GM18519 (cell line): ENCODE data around the gene GRIN2A.

Experiments used
- ATAC-seq: cut with Tn5 transposase; IDR thresholded peaks from one replicate; pipeline ENCODE4 v1.9.1; 2021; ENCODE audit warnings: mild to moderate bottlenecking, moderate library complexity; ENCODE audit not compliant: unreplicated experiment, low FRiP score

The GRIN2A gene

GRCh38 chr16:10188236-10188635 lies 6.0 kb upstream of the GRIN2A start:
- ATAC-seq, result no peak

DNA sequence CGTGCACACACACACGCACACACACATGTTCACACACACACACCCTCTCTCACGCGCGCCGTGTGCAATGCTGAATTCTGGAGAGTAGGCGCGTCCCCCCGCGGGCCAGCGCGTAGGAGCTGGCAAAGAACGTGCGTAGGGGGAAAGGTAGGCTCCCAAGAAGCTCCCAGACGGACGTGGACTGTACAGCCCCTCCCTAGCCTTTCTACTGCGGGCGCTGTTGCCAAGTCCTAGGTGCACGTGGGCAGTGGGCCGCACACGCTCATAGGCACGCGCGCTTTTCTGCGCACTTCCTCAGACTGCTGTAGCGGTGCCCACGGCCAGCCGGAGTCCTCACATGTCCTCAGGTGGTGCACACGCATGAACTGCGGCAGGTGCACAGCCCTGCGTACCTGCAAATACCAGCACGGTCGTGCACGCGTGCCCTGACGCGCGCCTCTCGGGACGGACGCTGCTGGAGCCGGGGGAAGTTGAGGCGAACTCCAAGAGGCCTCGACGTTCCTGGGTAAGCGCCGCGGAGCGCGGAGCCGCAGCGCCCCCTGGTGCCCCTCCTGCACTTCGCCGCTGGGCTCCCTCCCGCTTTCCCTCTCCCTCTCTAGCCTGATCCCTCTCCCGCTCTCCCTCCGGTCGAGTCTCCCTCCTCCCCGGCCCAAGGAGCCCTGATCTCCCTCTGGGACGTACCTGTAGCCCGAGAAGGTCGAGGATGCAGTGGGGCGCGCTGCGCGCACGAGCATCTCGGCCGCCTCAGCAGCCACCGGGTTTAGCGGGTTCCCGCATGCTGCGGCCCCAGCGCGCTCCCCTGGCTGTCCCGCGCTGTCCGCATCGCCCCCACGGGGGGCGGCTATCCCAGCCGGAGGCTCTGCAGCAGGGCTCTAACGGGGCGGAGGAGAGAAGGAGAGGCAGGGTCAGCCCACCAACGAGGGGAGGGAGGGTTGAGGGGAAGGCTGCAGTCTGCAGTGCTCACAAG lies 749 bp downstream of the GRIN2A start:
- ATAC-seq, result peak; percentile 42

- ATAC-seq, result no peak
Observed at GRCh38 chr16:10180771-10181163, 1.5 kb downstream of the GRIN2A start.

- no peak for ATAC-seq
Observed at GRCh38 chr16:10180042-10180770, 2.0 kb downstream of the GRIN2A start.

DNA sequence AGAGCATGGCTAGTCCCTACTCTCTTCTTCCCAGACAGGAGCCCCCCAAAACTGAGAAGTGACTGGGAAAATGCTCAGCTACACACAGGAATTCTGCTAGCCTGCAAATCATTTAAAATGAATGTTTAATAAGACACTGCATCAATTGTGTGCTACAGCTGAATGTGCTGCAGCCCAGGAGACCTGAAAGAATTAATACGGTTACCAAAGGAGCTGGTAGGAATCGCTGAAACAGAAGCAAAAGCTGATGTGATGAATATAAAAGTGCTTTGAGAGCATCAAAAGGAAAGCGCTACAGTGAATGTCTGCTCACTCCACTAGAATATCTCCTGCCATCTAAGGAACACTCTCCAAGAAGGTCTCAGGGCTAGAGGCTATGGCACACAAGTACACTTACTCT lies 3.7 kb downstream of the GRIN2A start:
- no peak for ATAC-seq

GRCh38 chr16:10178080-10178479 lies 4.1 kb downstream of the GRIN2A start:
- ATAC-seq, result no peak

- no peak for ATAC-seq
Observed at GRCh38 chr16:10172848-10173655, 9.2 kb downstream of the GRIN2A start.

GRCh38 chr16:10171221-10171620 lies 11.0 kb downstream of the GRIN2A start:
- ATAC-seq, result no peak

DNA sequence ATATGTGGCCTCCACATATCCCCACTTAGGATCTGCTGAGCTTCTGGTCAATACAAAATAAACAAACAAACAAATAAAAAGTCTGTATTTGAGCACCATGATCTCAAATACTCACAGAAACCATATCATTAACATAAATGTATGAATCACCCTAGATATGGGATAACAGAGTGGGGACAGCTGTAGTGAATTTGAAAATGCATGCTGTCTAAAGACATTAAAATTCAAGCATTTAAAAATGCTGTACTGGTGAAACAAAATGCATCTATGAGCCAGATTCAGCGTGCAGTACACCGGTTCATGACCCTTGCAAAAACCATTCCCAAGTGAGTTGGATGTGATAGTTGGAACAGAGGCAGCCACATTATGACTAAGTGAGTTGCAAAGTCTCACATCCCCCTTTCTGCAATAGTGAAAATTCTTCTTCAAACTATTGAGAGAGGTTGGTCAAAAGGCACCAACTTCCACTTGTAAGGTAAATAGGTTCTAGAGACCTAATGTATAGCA lies 12.3 kb downstream of the GRIN2A start:
- ATAC-seq, result no peak

GRCh38 chr16:10169031-10169430 lies 13.2 kb downstream of the GRIN2A start:
- ATAC-seq, result no peak

- ATAC-seq, result no peak
Observed at GRCh38 chr16:10168258-10168657, 14.0 kb downstream of the GRIN2A start.

GRCh38 chr16:10165643-10166042 lies 16.6 kb downstream of the GRIN2A start:
- ATAC-seq, result no peak

GRCh38 chr16:10162981-10163380 lies 19.2 kb downstream of the GRIN2A start:
- ATAC-seq, result no peak

DNA sequence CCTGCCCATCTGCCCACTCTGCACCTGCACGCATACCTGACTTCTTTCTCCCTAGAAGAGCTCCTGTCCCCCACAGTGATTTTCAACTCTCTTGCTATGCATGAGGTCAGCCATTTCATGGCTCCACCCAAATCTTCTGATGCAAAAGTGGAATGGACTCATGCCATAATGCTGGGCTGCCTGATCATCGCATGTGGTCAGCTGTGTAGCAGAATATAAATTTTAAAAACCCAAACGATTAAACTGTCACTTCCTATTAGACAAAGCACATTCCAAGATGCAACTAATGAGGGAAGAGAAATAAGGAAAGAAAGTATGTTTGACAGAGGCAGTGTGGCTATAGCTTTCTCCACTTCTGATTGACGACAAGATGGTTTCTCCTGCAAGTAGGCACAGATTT lies 26.1 kb downstream of the GRIN2A start:
- no peak for ATAC-seq

GRCh38 chr16:10154389-10154788 lies 27.8 kb downstream of the GRIN2A start:
- no peak for ATAC-seq

DNA sequence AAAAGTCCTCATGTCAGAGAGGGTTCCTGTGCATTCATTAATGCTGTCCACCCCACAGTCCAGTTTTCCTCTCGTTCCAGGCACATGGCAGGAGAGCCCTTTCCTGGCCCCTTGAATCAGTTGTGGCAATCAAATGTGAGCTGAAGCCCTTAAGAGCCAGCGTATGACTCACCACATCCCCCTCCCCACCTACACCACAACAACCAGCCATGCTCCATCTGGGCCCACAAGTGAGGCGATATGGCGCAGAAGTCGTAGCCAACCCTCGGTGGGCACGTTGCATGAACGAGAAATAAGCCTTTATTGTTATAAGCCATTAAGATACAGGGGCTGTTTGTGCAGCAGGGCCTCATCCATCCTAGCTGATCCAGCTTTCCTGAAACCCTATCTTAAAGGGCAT lies 28.2 kb downstream of the GRIN2A start:
- ATAC-seq, result no peak

- ATAC-seq, result no peak
Observed at GRCh38 chr16:10151718-10152117, 30.5 kb downstream of the GRIN2A start.

DNA sequence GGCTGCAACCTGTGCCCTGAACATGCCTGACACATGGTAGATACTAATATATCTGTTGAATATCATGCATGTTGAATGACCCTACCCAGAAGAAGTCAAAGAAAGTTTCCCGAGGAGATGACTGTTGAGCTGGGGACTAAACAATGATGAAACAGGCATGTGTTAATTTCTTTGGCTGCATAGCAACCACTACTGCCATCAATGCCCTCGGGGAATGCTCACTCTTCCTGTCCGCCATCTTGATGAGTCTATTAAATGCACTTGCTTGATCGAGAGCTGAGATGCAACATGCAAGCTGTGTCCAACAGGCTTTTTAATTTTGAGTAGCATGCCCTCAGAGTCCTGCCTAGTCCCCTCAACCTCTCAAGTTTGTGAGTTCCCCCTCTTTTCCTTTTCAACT lies 31.3 kb downstream of the GRIN2A start:
- ATAC-seq, result no peak

DNA sequence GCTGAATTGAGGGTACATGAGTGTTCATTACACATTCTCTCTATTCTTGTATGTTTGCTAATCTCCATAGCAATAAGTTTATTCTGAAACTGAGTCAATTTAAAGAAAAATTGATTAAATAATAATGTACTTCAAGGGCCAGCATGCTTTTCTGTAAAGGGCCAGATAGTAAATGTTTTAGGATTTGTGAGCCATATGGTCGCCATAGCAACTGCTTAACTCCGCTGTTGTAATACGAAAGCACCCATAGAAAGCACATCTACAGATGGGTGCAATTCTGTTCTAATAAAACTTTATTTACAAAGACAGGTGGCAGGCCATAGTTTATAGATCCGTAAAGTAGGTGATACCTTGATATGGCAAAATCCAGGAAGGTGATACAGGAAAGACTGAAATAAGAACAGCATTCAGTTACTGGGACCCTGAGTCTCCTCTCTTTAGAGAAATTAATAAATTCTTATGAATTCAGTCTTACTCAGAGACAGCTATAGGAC lies 36.6 kb downstream of the GRIN2A start:
- ATAC-seq, result no peak

- no peak for ATAC-seq
Observed at GRCh38 chr16:10141671-10142070, 40.6 kb downstream of the GRIN2A start.
